Astrocyte (in vitro differentiated cells and primary cell): Measurements from ENCODE around the gene ITGAE. TPM values are rescaled to one million over a fixed set of nuclear protein-coding genes. Genes with fewer than 3 reads are reported as not detected.

Experiments
- DNase-seq: peaks from one replicate; pipeline ENCODE4 v3.0.0-alpha.2; 2010; ENCODE audit warnings: low read depth
- FAIRE-seq: peaks from 2 replicates; lab custom pipeline; 2011; peaks lifted over from hg19 to GRCh38; lab: Jason Lieb, UNC
- H2AFZ ChIP-seq: 2 replicates; pipeline ENCODE4 v1.6.0; 2012; ENCODE audit warnings: low read depth, low read length, inconsistent platforms
- H3K27ac ChIP-seq: 2 replicates; pipeline ENCODE4 v1.5.1; 2011; ENCODE audit warnings: low read depth, low read length, inconsistent platforms
- H3K27me3 ChIP-seq: 2 replicates; pipeline ENCODE4 v1.6.0; 2011; ENCODE audit warnings: low read length, inconsistent platforms; ENCODE audit not compliant: insufficient read depth
- H3K36me3 ChIP-seq: 2 replicates; pipeline ENCODE4 v1.5.1; 2011; ENCODE audit warnings: low read length, inconsistent platforms; ENCODE audit not compliant: insufficient read depth
- H3K4me1 ChIP-seq: 2 replicates; pipeline ENCODE4 v1.5.1; 2011; ENCODE audit warnings: low read length, inconsistent platforms; ENCODE audit not compliant: insufficient read depth
- H3K4me2 ChIP-seq: 2 replicates; pipeline ENCODE4 v1.6.0; 2012; ENCODE audit warnings: low read length, inconsistent platforms
- H3K4me3 ChIP-seq: 2 replicates; pipeline ENCODE4 v1.5.1; 2011; ENCODE audit warnings: low read depth, mild to moderate bottlenecking, low read length, inconsistent platforms; ENCODE audit not compliant: insufficient read depth
- H3K79me2 ChIP-seq: 2 replicates; pipeline ENCODE4 v1.6.0; 2012; ENCODE audit warnings: mild to moderate bottlenecking, low read length, inconsistent platforms; ENCODE audit not compliant: insufficient read depth
- H3K9ac ChIP-seq: 2 replicates; pipeline ENCODE4 v1.6.0; 2012; ENCODE audit warnings: mild to moderate bottlenecking, low read length, inconsistent platforms
- H3K9me3 ChIP-seq: 2 replicates; pipeline ENCODE4 v1.5.1; 2012; ENCODE audit warnings: low read depth, mild to moderate bottlenecking, low read length, inconsistent platforms; ENCODE audit not compliant: insufficient read depth
- H4K20me1 ChIP-seq: 2 replicates; pipeline ENCODE4 v1.6.0; 2012; ENCODE audit warnings: low read length, inconsistent platforms; ENCODE audit not compliant: insufficient read depth
- H3K27ac Mint-ChIP-seq: one replicate; pipeline ENCODE4 v1.8.0; 2021; ENCODE audit warnings: mild to moderate bottlenecking, mixed read lengths; ENCODE audit not compliant: unreplicated experiment
- H3K27me3 Mint-ChIP-seq: one replicate; pipeline ENCODE4 v1.8.0; 2021; ENCODE audit warnings: low read depth, mixed read lengths; ENCODE audit not compliant: unreplicated experiment
- H3K36me3 Mint-ChIP-seq: one replicate; pipeline ENCODE4 v1.8.0; 2021; ENCODE audit warnings: low read depth, mixed read lengths; ENCODE audit not compliant: unreplicated experiment
- H3K4me1 Mint-ChIP-seq: one replicate; pipeline ENCODE4 v1.8.0; 2021; ENCODE audit warnings: low read depth, mixed read lengths; ENCODE audit not compliant: unreplicated experiment
- H3K4me3 Mint-ChIP-seq: one replicate; pipeline ENCODE4 v1.8.0; 2021; ENCODE audit warnings: mild to moderate bottlenecking, moderate library complexity, mixed read lengths; ENCODE audit not compliant: unreplicated experiment
- H3K9me3 Mint-ChIP-seq: one replicate; pipeline ENCODE4 v1.8.0; 2021; ENCODE audit warnings: mild to moderate bottlenecking, mixed read lengths; ENCODE audit not compliant: unreplicated experiment
- CTCF ChIP-seq: IDR thresholded peaks from 2 replicates; pipeline ENCODE4 v1.5.1; 2011; ENCODE audit warnings: low read depth, mild to moderate bottlenecking, inconsistent platforms, low read length, moderate library complexity; ENCODE audit not compliant: insufficient read depth
- EZH2 ChIP-seq: IDR thresholded peaks from 2 replicates; pipeline ENCODE4 v1.6.1; 2012; ENCODE audit warnings: mild to moderate bottlenecking, low read length, inconsistent platforms; ENCODE audit not compliant: insufficient read depth
- total RNA-seq: library from RNA; stranded (reverse); gene quantifications from 2 replicates; pipeline ENCODE4 v1.2.1, GENCODE V29; 2021

Gene ITGAE
- total RNA-seq, 1 donor from 2014 or later: 30.9 TPM

GRCh38 chr17:3808701-3809100 lies 7.7 kb upstream of the ITGAE start:
- H3K36me3 ChIP-seq: peaks cover 20% of the 10 kb centered on the region
- H3K36me3 Mint-ChIP-seq: peaks cover 9% of the 10 kb centered on the region
- H4K20me1 ChIP-seq: no peaks in the 10 kb centered on the region
- H3K4me1 ChIP-seq: peaks cover 21% of the 10 kb centered on the region
- H3K4me2 ChIP-seq: peak overlapping the region; percentile 65
- H3K27me3 ChIP-seq: no peaks in the 10 kb centered on the region
- no peak overlapping the region for H2AFZ ChIP-seq
- peak overlapping the region; percentile 49 for H3K9ac ChIP-seq
- peak; percentile 75 for DNase-seq
- no peaks in the 10 kb centered on the region for H3K9me3 Mint-ChIP-seq
- H3K27me3 Mint-ChIP-seq: no peaks in the 10 kb centered on the region
- H3K4me1 Mint-ChIP-seq: no peaks in the 10 kb centered on the region
- H3K4me3 ChIP-seq: no peak overlapping the region
- H3K27ac ChIP-seq: peak overlapping the region; percentile 46
- no peaks in the 10 kb centered on the region for H3K9me3 ChIP-seq
- FAIRE-seq: no peak
- H3K27ac Mint-ChIP-seq: peak overlapping the region; percentile 63
- TF ChIP-seq CTCF (no peak), EZH2 (no peak)
- no peak overlapping the region for H3K4me3 Mint-ChIP-seq
- peaks cover 3% of the 10 kb centered on the region for H3K79me2 ChIP-seq

- H2AFZ ChIP-seq: no peak overlapping the region
- peaks cover 8% of the 10 kb centered on the region for H3K36me3 ChIP-seq
- no peak overlapping the region for H3K4me3 ChIP-seq
- FAIRE-seq (no peak), DNase-seq (no peak)
- H3K79me2 ChIP-seq: peaks cover 3% of the 10 kb centered on the region
- H3K27ac ChIP-seq: no peak overlapping the region
- no peaks in the 10 kb centered on the region for H3K27me3 Mint-ChIP-seq
- no peaks in the 10 kb centered on the region for H3K27me3 ChIP-seq
- H3K4me3 Mint-ChIP-seq: no peak overlapping the region
- H3K4me1 Mint-ChIP-seq: peaks cover 25% of the 10 kb centered on the region
- H3K9ac ChIP-seq: no peak overlapping the region
- no peaks in the 10 kb centered on the region for H3K9me3 Mint-ChIP-seq
- H3K27ac Mint-ChIP-seq: no peak overlapping the region
- no peaks in the 10 kb centered on the region for H4K20me1 ChIP-seq
- TF ChIP-seq EZH2 (no peak), CTCF (no peak)
- no peaks in the 10 kb centered on the region for H3K9me3 ChIP-seq
- peaks cover 50% of the 10 kb centered on the region for H3K4me1 ChIP-seq
- peaks cover 4% of the 10 kb centered on the region for H3K36me3 Mint-ChIP-seq
- H3K4me2 ChIP-seq: no peak overlapping the region
Observed at GRCh38 chr17:3805581-3805980, 4.6 kb upstream of the ITGAE start.

DNA sequence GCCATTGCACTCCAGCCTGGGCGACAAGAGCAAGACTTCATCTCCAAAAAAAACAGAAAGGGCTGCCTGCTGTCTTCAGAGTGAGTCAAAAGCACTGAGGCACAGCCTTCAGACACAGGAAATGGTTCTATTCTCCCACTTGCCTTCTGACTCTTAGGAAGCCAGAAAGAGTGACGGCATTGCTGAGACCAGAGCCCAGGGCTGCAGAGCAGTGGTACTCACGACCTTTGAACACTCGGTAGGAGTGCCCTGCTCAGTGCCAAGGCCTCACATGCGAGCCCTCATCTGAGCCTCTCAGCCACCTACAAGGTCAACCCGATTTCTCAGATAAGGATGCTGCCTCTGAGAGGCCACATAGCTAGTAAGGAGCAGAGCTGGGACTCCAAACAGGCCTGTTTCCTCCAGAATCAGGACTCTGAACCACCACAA lies 3.5 kb upstream of the ITGAE start:
- no peaks in the 10 kb centered on the region for H3K27me3 Mint-ChIP-seq
- H3K4me3 Mint-ChIP-seq: no peak overlapping the region
- Histone ChIP-seq H4K20me1 (no peaks in the 10 kb centered on the region), H3K27ac (peak overlapping the region; percentile 63), H2AFZ (no peak overlapping the region), H3K9me3 (no peaks in the 10 kb centered on the region), H3K4me2 (peak overlapping the region; percentile 25), H3K27me3 (no peaks in the 10 kb centered on the region), H3K4me3 (no peak overlapping the region), H3K4me1 (peaks cover 56% of the 10 kb centered on the region), H3K9ac (no peak overlapping the region), H3K79me2 (peaks cover 3% of the 10 kb centered on the region), H3K36me3 (peaks cover 8% of the 10 kb centered on the region)
- TF ChIP-seq CTCF (no peak), EZH2 (no peak)
- H3K4me1 Mint-ChIP-seq: peaks cover 29% of the 10 kb centered on the region
- H3K27ac Mint-ChIP-seq: no peak overlapping the region
- peaks cover 4% of the 10 kb centered on the region for H3K36me3 Mint-ChIP-seq
- H3K9me3 Mint-ChIP-seq: no peaks in the 10 kb centered on the region
- FAIRE-seq: no peak
- peak; percentile 70 for DNase-seq
